ENCODE data around the gene TJP2.

The TJP2 gene

GRCh38 chr9:69193685-69194032 is 19.6 kb downstream of the TJP2 start:
- DNase-seq, result no peak

DNA sequence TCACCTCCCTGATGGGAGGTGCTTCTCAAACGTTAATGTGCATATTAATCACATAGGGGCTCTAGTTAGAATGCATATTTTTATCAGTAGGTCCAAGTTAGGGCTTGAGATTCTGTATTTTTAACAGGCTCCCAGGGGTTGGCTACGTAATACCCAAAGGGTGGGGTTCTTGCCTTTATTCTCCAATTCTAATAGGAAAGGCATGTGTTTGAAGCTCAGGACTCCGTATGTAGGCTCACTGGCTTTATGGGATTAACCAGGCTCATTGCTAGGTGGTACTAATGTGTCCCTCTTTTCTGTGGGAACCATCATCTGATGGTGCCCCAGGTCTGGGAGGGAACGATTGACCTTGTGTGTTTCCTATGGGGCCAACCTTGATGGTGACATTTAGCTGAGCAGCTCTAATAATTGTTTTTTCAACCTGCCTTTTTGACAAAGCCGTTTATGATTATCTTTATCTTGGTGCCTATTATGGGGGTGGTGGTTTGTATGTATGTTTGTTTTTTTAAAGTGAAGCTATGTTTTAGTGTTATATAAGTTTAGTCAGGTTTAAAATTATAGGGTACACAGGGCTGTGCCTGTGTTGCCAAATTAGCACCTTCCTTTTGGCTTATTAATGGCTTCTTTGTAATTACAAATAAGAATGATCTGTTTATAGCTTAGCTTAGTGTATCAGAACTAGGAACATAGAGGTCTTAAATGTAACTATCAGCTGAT is 20.8 kb downstream of the TJP2 start:
- no peak for DNase-seq

DNA sequence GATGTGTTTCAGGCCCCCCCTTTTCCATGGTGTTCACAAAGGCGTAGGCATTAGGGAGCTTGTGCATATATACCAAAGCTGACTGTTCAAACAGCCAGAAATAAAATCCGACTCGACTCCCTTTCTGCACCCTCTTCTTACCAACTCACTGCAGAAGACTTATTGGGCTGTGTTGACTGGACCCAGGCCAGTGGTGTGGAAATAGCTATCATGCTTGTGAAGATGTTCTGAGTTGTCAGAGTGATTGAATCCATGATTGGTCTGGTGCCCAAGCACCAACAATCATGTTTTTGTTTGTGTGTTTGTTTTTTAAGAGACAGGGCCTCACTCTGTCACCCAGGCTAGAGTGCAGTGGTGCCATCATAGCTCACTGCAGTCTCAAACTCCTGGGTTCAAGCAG is 21.6 kb downstream of the TJP2 start:
- no peak for DNase-seq

- no peak for DNase-seq
Observed at GRCh38 chr9:69197687-69198086, 23.6 kb downstream of the TJP2 start.

DNA sequence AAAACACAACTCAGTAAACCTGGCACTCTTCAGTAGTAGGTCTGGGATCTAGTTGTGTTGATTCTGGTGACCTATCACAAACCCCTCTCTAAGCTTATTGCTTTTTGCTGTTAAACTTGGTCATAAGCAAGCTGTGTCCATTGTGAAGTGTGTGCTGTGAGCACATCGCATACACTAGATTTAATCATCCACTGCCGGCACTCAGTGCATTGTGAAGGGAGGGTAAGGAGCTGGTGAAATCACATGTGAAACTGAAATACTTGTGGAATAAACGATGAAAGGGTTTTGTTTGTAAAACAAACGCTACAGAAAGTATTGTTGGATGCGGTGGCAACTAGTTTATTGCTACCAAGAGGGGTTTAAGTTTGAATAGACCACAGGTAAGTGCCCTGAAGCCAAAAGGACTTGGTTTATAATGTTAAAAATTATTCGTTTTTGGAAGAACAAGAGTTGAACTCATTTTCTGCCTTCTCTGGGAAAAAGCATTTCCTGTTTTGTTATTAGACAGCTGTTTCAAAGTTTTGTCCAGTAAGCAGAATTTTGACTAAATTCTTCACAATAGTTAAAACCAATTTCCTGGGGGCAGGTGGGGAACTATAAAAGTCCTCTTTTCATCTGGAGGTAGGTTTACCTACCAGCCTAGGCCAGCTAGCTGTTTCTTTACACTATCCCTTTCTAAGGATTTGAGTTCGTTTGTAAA is 24.6 kb downstream of the TJP2 start:
- DNase-seq, result no peak

GRCh38 chr9:69199769-69200470 is 25.8 kb downstream of the TJP2 start:
- DNase-seq, result no peak

GRCh38 chr9:69202556-69202955 is 28.5 kb downstream of the TJP2 start:
- no peak for DNase-seq

GRCh38 chr9:69204326-69204725 is 30.2 kb downstream of the TJP2 start:
- DNase-seq, result no peak

- no peak for DNase-seq
Observed at GRCh38 chr9:69204849-69205248, 30.8 kb downstream of the TJP2 start.

- DNase-seq, result no peak
Observed at GRCh38 chr9:69206047-69206446, 32.0 kb downstream of the TJP2 start.

- DNase-seq, result no peak
Observed at GRCh38 chr9:69207503-69207902, 33.4 kb downstream of the TJP2 start.

- DNase-seq, result no peak
Observed at GRCh38 chr9:69211424-69212036, 37.5 kb downstream of the TJP2 start.

GRCh38 chr9:69213647-69214046 is 39.6 kb downstream of the TJP2 start:
- no peak for DNase-seq

DNA sequence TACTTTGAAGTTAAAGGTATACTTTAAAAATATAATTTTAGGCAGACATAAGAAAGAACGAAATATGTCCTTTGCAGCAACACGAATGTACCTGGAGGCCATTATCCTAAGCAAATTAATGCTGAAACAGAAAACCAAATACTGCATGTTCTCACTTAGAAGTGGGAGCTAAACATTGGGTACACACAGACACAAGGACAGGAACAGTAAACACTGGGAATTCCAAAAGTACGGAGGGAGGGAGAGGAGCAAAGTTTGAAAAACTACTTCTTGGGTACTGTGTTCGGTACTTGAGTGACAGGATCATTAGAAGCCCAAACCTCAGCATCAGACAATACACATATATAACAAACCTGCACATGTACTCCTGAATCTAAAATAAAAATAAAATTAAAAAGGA is 40.9 kb downstream of the TJP2 start:
- DNase-seq, result no peak

GRCh38 chr9:69215774-69216485 is 41.9 kb downstream of the TJP2 start:
- no peak for DNase-seq

- no peak for DNase-seq
Observed at GRCh38 chr9:69218166-69218565, 44.1 kb downstream of the TJP2 start.

- DNase-seq, result no peak
Observed at GRCh38 chr9:69221036-69221435, 47.0 kb downstream of the TJP2 start.

- DNase-seq, result no peak
Observed at GRCh38 chr9:69222970-69223369, 48.9 kb downstream of the TJP2 start.

- DNase-seq, result no peak
Observed at GRCh38 chr9:69223605-69224004, 49.5 kb downstream of the TJP2 start.

- no peak for DNase-seq
Observed at GRCh38 chr9:69229367-69229766, 55.3 kb downstream of the TJP2 start.

- DNase-seq, result no peak
Observed at GRCh38 chr9:69232135-69232534, 58.1 kb downstream of the TJP2 start.

GRCh38 chr9:69234683-69235082 is 60.6 kb downstream of the TJP2 start:
- no peak for DNase-seq

DNA sequence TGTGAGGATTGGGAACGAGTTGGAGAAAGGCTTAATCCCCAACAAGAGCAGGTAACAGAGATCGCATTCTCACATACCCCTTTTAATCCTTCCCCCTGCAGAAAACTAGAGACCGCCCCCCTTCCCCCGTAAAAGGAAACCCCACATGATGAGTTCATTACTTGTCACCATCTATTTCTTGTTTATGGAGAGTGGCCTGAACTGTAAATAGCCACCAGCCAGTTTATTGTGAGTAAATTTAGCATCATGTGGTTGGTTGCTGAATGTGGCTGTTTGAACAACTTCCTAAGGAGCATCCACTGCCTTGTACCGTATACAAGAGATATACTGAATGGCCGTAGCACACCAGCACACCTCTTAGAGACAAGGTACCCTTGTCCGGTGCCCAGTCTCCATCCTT is 62.1 kb downstream of the TJP2 start:
- DNase-seq, result no peak

Data from effector CD8-positive, alpha-beta T cell (primary cell).